ENCODE measurements around the gene SRSF12. TPM values are rescaled to one million over a fixed set of nuclear protein-coding genes. Genes with fewer than 3 reads are reported as not detected.

Gene SRSF12
- total and polyA plus RNA-seq, 5 experiments from 2014 or later = 0.05 to 0.20 TPM; not detected in 3

Other genes with a start within 250 kb of the SRSF12 start
- 10 to 100 TPM; 16.8 to 18.8 TPM for gene RNGTT, start 154.5 kb downstream of the SRSF12 start, total RNA-seq
- gene RNGTT, start 154.5 kb downstream of the SRSF12 start, polyA plus RNA-seq = 10 to 100 TPM; 14.7 to 17.6 (median 16.6) TPM
- gene PNRC1, start 37.3 kb downstream of the SRSF12 start, total RNA-seq = 100 to 1,000 TPM; 645 to 699 TPM
- gene PNRC1, start 37.3 kb downstream of the SRSF12 start, polyA plus RNA-seq = 100 to 1,000 TPM; 561 to 737 (median 604) TPM
- gene PM20D2, start 28.0 kb upstream of the SRSF12 start, total RNA-seq = 10 to 100 TPM; 12.7 to 13.3 TPM
- 10 to 100 TPM in 1 of 3 donors, 1 to 10 TPM in 2; 8.9 to 11.9 (median 9.9) TPM for gene PM20D2, start 28.0 kb upstream of the SRSF12 start, polyA plus RNA-seq
- not detected for gene GABRR1, start 99.3 kb upstream of the SRSF12 start, total RNA-seq
- gene GABRR1, start 99.3 kb upstream of the SRSF12 start, polyA plus RNA-seq = not detected
- 1 to 10 TPM; 1.2 to 2.9 TPM for gene GABRR2, start 197.2 kb upstream of the SRSF12 start, total RNA-seq
- gene GABRR2, start 197.2 kb upstream of the SRSF12 start, polyA plus RNA-seq = not detected
- 10 to 100 TPM; 18.8 to 19.7 TPM for gene UBE2J1, start 234.7 kb upstream of the SRSF12 start, total RNA-seq
- 10 to 100 TPM; 24.8 to 30.8 (median 27.5) TPM for gene UBE2J1, start 234.7 kb upstream of the SRSF12 start, polyA plus RNA-seq